ENCODE results near the gene RNASE12. TPM values are rescaled to one million over a fixed set of nuclear protein-coding genes. Genes with fewer than 3 reads are reported as not detected.
A peak's percentile ranks its signal among the peaks of the same experiment; 100 is the strongest.

RNASE12 gene
- total and polyA plus RNA-seq, 9 of the 15 experiments (the other 6 are each of a cell fraction or from before 2014, with no cell fraction given): 0.24 TPM; not detected in 8

DNA sequence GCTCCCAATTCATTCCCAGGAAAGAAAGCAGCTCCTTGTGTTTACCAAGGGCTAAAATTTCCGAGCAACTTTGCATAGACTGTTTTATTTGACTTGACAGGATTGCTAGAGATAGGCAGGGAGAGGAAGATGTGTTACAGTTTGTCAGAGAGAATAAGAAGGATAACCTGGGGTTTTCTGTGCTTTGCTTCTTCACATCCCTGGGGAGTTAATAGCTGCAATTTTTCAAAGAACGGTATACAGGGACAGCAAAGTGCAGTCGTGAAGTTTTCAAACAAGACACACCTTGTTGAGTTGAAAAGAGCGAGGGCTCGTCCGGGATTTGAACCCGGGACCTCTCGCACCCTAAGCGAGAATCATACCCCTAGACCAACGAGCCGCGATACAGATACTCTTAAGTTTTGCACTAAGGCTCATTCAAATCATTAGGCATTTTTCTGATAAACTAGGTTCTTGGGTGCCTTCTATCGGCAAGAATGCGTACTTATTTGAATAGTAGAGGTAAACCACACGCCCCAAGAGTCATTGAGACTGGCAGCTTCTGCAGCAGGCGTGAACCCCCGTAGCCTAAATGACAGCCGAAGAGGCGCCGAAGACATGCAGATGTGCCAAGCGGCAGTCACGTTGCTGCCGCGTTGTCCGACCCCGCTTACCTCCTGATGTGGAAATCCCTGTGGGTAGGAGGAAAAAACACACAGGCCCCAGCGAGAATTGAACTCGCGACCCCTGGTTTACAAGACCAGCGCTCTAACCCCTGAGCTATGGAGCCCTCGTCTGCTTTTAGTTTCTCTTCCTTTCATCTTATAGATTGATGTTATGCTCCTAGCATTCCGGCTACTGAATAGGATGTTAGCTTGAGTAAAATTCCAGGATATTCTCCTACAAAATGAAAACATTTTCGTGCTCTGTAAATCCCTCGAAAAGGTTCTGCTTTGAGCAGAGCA is 22.2 kb upstream of the RNASE12 start (continued):
- TF ChIP-seq, protein P1, sequence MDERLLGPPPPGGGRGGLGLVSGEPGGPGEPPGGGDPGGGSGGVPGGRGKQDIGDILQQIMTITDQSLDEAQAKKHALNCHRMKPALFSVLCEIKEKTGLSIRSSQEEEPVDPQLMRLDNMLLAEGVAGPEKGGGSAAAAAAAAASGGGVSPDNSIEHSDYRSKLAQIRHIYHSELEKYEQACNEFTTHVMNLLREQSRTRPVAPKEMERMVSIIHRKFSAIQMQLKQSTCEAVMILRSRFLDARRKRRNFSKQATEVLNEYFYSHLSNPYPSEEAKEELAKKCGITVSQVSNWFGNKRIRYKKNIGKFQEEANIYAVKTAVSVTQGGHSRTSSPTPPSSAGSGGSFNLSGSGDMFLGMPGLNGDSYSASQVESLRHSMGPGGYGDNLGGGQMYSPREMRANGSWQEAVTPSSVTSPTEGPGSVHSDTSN (CRISPR knock-in tag; IDR thresholded peaks at IDR 0.05; ENCODE audit: low read depth): no peak
- TF ChIP-seq, protein P1 (tag; conservative IDR thresholded peaks at IDR 0.05; ENCODE audit: low read depth): peak; percentile 15; the same call in 1 of the 2 replicates
- TF ChIP-seq NFYB (IDR thresholded peaks at IDR 0.05; ENCODE audit: extremely low read depth, insufficient read length) (no peak), BRD4 (IDR thresholded peaks at IDR 0.05) (no peak), RBFOX2 (IDR thresholded peaks at IDR 0.05; ENCODE audit: low read depth, low read length) (no peak), NFXL1 (CRISPR knock-in tag; IDR thresholded peaks at IDR 0.05) (no peak), KDM1A (IDR thresholded peaks at IDR 0.05) (no peak), MEIS2 (IDR thresholded peaks at IDR 0.05; ENCODE audit: partially characterized antibody) (peak; percentile 73), HDGF (IDR thresholded peaks at IDR 0.05) (no peak), KDM5B (IDR thresholded peaks at IDR 0.05; ENCODE audit: insufficient replicate concordance, low read depth, low read length) (no peak), BRF1 (IDR thresholded peaks at IDR 0.05; ENCODE audit: borderline replicate concordance, extremely low read depth, insufficient read length) (peak; percentile 8), NR2C2 (CRISPR knock-in tag; IDR thresholded peaks at IDR 0.05) (no peak), NR2C2 (tag; IDR thresholded peaks at IDR 0.05) (peak; percentile 70), FOXJ3 (CRISPR knock-in tag; IDR thresholded peaks at IDR 0.05) (no peak), ZKSCAN8 (CRISPR knock-in tag; IDR thresholded peaks at IDR 0.05) (no peak), ZNF140 (CRISPR knock-in tag; IDR thresholded peaks at IDR 0.05) (no peak)
- TF ChIP-seq, protein P2, sequence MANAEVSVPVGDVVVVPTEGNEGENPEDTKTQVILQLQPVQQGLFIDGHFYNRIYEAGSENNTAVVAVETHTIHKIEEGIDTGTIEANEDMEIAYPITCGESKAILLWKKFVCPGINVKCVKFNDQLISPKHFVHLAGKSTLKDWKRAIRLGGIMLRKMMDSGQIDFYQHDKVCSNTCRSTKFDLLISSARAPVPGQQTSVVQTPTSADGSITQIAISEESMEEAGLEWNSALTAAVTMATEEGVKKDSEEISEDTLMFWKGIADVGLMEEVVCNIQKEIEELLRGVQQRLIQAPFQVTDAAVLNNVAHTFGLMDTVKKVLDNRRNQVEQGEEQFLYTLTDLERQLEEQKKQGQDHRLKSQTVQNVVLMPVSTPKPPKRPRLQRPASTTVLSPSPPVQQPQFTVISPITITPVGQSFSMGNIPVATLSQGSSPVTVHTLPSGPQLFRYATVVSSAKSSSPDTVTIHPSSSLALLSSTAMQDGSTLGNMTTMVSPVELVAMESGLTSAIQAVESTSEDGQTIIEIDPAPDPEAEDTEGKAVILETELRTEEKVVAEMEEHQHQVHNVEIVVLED (CRISPR knock-in tag; IDR thresholded peaks at IDR 0.05): no peak
- TF ChIP-seq, protein P3, sequence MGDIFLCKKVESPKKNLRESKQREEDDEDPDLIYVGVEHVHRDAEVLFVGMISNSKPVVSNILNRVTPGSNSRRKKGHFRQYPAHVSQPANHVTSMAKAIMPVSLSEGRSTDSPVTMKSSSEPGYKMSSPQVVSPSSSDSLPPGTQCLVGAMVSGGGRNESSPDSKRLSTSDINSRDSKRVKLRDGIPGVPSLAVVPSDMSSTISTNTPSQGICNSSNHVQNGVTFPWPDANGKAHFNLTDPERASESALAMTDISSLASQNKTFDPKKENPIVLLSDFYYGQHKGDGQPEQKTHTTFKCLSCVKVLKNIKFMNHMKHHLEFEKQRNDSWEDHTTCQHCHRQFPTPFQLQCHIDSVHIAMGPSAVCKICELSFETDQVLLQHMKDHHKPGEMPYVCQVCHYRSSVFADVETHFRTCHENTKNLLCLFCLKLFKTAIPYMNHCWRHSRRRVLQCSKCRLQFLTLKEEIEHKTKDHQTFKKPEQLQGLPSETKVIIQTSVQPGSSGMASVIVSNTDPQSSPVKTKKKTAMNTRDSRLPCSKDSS (IDR thresholded peaks at IDR 0.05; ENCODE audit: low read depth, partially characterized antibody): no peak
- TF ChIP-seq, protein P4, sequence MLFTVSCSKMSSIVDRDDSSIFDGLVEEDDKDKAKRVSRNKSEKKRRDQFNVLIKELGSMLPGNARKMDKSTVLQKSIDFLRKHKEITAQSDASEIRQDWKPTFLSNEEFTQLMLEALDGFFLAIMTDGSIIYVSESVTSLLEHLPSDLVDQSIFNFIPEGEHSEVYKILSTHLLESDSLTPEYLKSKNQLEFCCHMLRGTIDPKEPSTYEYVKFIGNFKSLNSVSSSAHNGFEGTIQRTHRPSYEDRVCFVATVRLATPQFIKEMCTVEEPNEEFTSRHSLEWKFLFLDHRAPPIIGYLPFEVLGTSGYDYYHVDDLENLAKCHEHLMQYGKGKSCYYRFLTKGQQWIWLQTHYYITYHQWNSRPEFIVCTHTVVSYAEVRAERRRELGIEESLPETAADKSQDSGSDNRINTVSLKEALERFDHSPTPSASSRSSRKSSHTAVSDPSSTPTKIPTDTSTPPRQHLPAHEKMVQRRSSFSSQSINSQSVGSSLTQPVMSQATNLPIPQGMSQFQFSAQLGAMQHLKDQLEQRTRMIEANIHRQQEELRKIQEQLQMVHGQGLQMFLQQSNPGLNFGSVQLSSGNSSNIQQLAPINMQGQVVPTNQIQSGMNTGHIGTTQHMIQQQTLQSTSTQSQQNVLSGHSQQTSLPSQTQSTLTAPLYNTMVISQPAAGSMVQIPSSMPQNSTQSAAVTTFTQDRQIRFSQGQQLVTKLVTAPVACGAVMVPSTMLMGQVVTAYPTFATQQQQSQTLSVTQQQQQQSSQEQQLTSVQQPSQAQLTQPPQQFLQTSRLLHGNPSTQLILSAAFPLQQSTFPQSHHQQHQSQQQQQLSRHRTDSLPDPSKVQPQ (CRISPR knock-in tag; IDR thresholded peaks at IDR 0.05; ENCODE audit: borderline replicate concordance): peak; percentile 47; the same call in 1 of the 2 replicates

Measured in K562 (cell line).